Measurements from ENCODE around the gene RASGRP3. TPM values are rescaled to one million over a fixed set of nuclear protein-coding genes. Genes with fewer than 3 reads are reported as not detected.

The RASGRP3 gene
- total RNA-seq, 2 donors from 2014 or later, result 0.73 to 21.0 TPM

- WGBS, result 63% methylated on average over 2 of the region's 2 CpGs
- intact Hi-C loops (cut with DNase I), result no loop called here
Measured at GRCh38 chr2:33526132-33526531, 49.7 kb downstream of the RASGRP3 start.

DNA sequence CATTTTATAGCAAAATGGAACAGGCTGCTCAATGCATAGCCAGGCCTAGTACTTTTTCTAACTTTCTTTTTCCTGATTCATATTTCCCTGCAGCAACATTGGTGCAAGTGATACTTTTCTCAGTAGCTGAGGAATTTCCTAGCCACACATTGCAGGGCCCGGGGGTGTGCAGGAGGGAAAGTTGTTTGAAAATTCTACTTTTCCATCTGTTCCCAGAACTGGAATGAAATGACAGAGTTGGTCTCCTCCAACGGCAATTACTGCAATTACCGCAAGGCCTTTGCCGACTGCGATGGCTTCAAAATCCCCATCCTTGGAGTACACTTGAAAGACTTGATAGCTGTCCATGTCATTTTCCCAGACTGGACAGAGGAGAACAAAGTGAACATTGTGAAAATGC lies 50.5 kb downstream of the RASGRP3 start:
- intact Hi-C loops (cut with DNase I), result no loop called here
- Histone ChIP-seq H3K4me3 (no peak overlapping the region), H3K27ac (no peak overlapping the region), H3K4me1 (replicated peaks) (no peaks in the 10 kb centered on the region), H3K27me3 (replicated peaks; ENCODE audit: insufficient read depth) (no peaks in the 10 kb centered on the region), H3K9me3 (no peaks in the 10 kb centered on the region), H3K36me3 (no peaks in the 10 kb centered on the region)
- TF ChIP-seq, protein P1, sequence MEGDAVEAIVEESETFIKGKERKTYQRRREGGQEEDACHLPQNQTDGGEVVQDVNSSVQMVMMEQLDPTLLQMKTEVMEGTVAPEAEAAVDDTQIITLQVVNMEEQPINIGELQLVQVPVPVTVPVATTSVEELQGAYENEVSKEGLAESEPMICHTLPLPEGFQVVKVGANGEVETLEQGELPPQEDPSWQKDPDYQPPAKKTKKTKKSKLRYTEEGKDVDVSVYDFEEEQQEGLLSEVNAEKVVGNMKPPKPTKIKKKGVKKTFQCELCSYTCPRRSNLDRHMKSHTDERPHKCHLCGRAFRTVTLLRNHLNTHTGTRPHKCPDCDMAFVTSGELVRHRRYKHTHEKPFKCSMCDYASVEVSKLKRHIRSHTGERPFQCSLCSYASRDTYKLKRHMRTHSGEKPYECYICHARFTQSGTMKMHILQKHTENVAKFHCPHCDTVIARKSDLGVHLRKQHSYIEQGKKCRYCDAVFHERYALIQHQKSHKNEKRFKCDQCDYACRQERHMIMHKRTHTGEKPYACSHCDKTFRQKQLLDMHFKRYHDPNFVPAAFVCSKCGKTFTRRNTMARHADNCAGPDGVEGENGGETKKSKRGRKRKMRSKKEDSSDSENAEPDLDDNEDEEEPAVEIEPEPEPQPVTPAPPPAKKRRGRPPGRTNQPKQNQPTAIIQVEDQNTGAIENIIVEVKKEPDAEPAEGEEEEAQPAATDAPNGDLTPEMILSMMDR (IDR thresholded peaks at IDR 0.05), result no peak
- TF ChIP-seq POLR2AphosphoS5 (IDR thresholded peaks at IDR 0.05), result no peak
- TF ChIP-seq POLR2A (IDR thresholded peaks at IDR 0.05), result no peak
- WGBS, result 100% methylated on average over 5 of the region's 5 CpGs
- no peak for DNase-seq (ENCODE audit: low spot score)

More at GRCh38 chr2:33526132-33526531, 49.7 kb downstream of the RASGRP3 start:
- TF ChIP-seq POLR2AphosphoS5 (IDR thresholded peaks at IDR 0.05), result no peak
- TF ChIP-seq, protein P1 (IDR thresholded peaks at IDR 0.05), result no peak
- no peak for TF ChIP-seq POLR2A (IDR thresholded peaks at IDR 0.05)
- H3K9me3 ChIP-seq, result no peaks in the 10 kb centered on the region
- no peaks in the 10 kb centered on the region for H3K27me3 ChIP-seq (replicated peaks; ENCODE audit: insufficient read depth)
- no peaks in the 10 kb centered on the region for H3K4me1 ChIP-seq (replicated peaks)
- DNase-seq (ENCODE audit: low spot score), result no peak
- no peak overlapping the region for H3K4me3 ChIP-seq
- no peaks in the 10 kb centered on the region for H3K36me3 ChIP-seq
- no peak overlapping the region for H3K27ac ChIP-seq

DNA sequence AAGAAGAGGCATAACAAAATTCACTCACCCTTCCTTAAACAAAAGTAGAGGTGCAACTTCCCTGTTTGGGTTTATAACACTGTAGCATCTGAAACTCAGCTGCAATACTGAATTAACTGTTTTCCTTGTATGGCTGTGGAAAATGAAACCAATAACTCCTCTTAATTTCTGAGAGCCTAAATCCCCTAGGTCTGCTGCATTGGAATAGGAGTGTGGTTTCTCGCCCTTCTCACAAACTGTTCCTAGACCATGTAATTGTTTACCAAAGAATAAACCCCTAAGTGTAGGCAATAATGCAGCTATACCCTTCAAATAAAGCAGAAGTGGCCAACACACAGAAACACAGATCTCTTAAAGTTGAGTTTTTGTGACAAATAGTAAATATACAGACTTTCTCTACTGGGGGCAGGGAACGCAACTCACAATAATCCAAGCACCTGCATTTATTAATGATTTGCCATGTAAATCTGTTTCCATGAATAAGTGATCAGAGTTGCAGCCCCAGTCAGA lies 52.0 kb downstream of the RASGRP3 start:
- H3K9me3 ChIP-seq, result no peaks in the 10 kb centered on the region
- no peaks in the 10 kb centered on the region for H3K4me1 ChIP-seq (replicated peaks)
- intact Hi-C loops (cut with DNase I), result no loop called here
- H3K27me3 ChIP-seq (replicated peaks; ENCODE audit: insufficient read depth), result no peaks in the 10 kb centered on the region
- WGBS, result 97% methylated on average over 2 of the region's 2 CpGs
- DNase-seq (ENCODE audit: low spot score), result no peak
- TF ChIP-seq POLR2AphosphoS5 (IDR thresholded peaks at IDR 0.05) (no peak), POLR2A (IDR thresholded peaks at IDR 0.05) (no peak)
- TF ChIP-seq, protein P1 (IDR thresholded peaks at IDR 0.05), result no peak
- H3K4me3 ChIP-seq, result no peak overlapping the region
- no peaks in the 10 kb centered on the region for H3K36me3 ChIP-seq
- H3K27ac ChIP-seq, result no peak overlapping the region

- Histone ChIP-seq H3K4me3 (no peak overlapping the region), H3K27ac (no peak overlapping the region), H3K27me3 (replicated peaks; ENCODE audit: insufficient read depth) (no peaks in the 10 kb centered on the region), H3K9me3 (no peaks in the 10 kb centered on the region), H3K36me3 (no peaks in the 10 kb centered on the region), H3K4me1 (replicated peaks) (no peaks in the 10 kb centered on the region)
- intact Hi-C loops (cut with DNase I), result no loop called here
- TF ChIP-seq POLR2AphosphoS5 (IDR thresholded peaks at IDR 0.05), result no peak
- TF ChIP-seq, protein P1 (IDR thresholded peaks at IDR 0.05), result no peak
- no peak for TF ChIP-seq POLR2A (IDR thresholded peaks at IDR 0.05)
- no peak for DNase-seq (ENCODE audit: low spot score)
- WGBS, result 92% methylated on average over 6 of the region's 6 CpGs
Measured at GRCh38 chr2:33529771-33530481, 53.5 kb downstream of the RASGRP3 start.
